ENCODE measurements around the gene NCR3LG1.

NCR3LG1 gene

GRCh38 chr11:17347676-17348075, 3.9 kb upstream of the NCR3LG1 start:
- TF ChIP-seq FOXP2 (optimal IDR thresholded peaks at IDR 0.05; ENCODE audit: borderline replicate concordance, extremely low read depth, extremely low read length, insufficient read depth) (no peak), SIN3A (IDR thresholded peaks at IDR 0.05; ENCODE audit: borderline replicate concordance, insufficient read depth, low read length) (no peak), REST (IDR thresholded peaks at IDR 0.05; ENCODE audit: insufficient read depth in 1 of 2, low read depth in 2 of 2, low read length in 2 of 2) (no peak), TAF1 (IDR thresholded peaks at IDR 0.05; ENCODE audit: borderline replicate concordance, insufficient read depth, low read length) (no peak), POLR2AphosphoS5 (IDR thresholded peaks at IDR 0.05; ENCODE audit: low read depth, low read length) (no peak)

- no peak for TF ChIP-seq FOXP2 (optimal IDR thresholded peaks at IDR 0.05; ENCODE audit: borderline replicate concordance, extremely low read depth, extremely low read length, insufficient read depth)
- no peak for TF ChIP-seq TAF1 (IDR thresholded peaks at IDR 0.05; ENCODE audit: borderline replicate concordance, insufficient read depth, low read length)
- no peak for TF ChIP-seq POLR2AphosphoS5 (IDR thresholded peaks at IDR 0.05; ENCODE audit: low read depth, low read length)
- TF ChIP-seq REST (IDR thresholded peaks at IDR 0.05; ENCODE audit: insufficient read depth in 1 of 2, low read depth in 2 of 2, low read length in 2 of 2) = no peak
- no peak for TF ChIP-seq SIN3A (IDR thresholded peaks at IDR 0.05; ENCODE audit: borderline replicate concordance, insufficient read depth, low read length)
Measured at GRCh38 chr11:17350455-17351171, 987 bp upstream of the NCR3LG1 start.

GRCh38 chr11:17351172-17351509, 459 bp upstream of the NCR3LG1 start:
- TF ChIP-seq POLR2AphosphoS5 (IDR thresholded peaks at IDR 0.05; ENCODE audit: low read depth, low read length) (no peak), TAF1 (IDR thresholded peaks at IDR 0.05; ENCODE audit: borderline replicate concordance, insufficient read depth, low read length) (no peak), FOXP2 (optimal IDR thresholded peaks at IDR 0.05; ENCODE audit: borderline replicate concordance, extremely low read depth, extremely low read length, insufficient read depth) (no peak), SIN3A (IDR thresholded peaks at IDR 0.05; ENCODE audit: borderline replicate concordance, insufficient read depth, low read length) (no peak), REST (IDR thresholded peaks at IDR 0.05; ENCODE audit: insufficient read depth in 1 of 2, low read depth in 2 of 2, low read length in 2 of 2) (no peak)

GRCh38 chr11:17352950-17353820, 1.6 kb downstream of the NCR3LG1 start:
- TF ChIP-seq SIN3A (IDR thresholded peaks at IDR 0.05; ENCODE audit: borderline replicate concordance, insufficient read depth, low read length) = 0 out of 2 replicates have a peak, but pooled peaks have one; percentile 17
- TF ChIP-seq FOXP2 (optimal IDR thresholded peaks at IDR 0.05; ENCODE audit: borderline replicate concordance, extremely low read depth, extremely low read length, insufficient read depth) = peak; percentile 76
- TF ChIP-seq REST (IDR thresholded peaks at IDR 0.05; ENCODE audit: insufficient read depth in 1 of 2, low read depth in 2 of 2, low read length in 2 of 2) = no peak
- peak; percentile 24; the same call in 1 of the 2 replicates for TF ChIP-seq TAF1 (IDR thresholded peaks at IDR 0.05; ENCODE audit: borderline replicate concordance, insufficient read depth, low read length)
